ENCODE results near the gene PDE4D. TPM values are rescaled to one million over a fixed set of nuclear protein-coding genes. Genes with fewer than 3 reads are reported as not detected.

The PDE4D gene
- total RNA-seq, 1 donor from 2014 or later = 11.8 TPM

DNA sequence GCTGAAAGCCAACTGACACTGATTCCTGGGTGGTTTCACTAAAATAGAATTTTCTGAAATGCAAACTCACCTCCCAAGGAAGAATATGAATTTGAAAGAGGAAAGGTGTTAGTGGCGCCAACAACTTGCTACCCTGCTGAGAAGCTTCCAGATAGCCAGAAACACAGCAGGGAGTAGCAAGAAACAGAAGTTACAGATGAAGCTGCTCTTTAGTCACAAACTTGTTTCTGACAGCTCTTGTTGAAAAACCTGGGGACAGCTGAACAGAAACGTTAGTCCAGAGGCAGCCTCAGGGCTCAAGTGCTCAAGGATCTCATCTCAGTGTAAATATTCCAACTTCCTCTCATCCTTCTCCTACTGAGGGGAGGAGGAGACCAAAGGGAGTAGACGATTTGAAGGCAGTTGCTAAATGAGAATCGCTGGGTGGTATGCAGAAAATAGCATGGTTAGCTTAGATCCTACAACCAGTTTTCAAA lies 184.1 kb downstream of the PDE4D start:
- Mint-ChIP-seq H3K9me3 (peaks cover 7% of the 10 kb centered on the region), H3K27ac (ENCODE audit: unreplicated experiment) (no peak overlapping the region), H3K27me3 (ENCODE audit: low read depth) (no peaks in the 10 kb centered on the region), H3K4me3 (no peak overlapping the region), H3K4me1 (peaks cover 19% of the 10 kb centered on the region), H3K36me3 (ENCODE audit: low read depth) (peaks cover 4% of the 10 kb centered on the region)
- TF ChIP-seq, protein P1, sequence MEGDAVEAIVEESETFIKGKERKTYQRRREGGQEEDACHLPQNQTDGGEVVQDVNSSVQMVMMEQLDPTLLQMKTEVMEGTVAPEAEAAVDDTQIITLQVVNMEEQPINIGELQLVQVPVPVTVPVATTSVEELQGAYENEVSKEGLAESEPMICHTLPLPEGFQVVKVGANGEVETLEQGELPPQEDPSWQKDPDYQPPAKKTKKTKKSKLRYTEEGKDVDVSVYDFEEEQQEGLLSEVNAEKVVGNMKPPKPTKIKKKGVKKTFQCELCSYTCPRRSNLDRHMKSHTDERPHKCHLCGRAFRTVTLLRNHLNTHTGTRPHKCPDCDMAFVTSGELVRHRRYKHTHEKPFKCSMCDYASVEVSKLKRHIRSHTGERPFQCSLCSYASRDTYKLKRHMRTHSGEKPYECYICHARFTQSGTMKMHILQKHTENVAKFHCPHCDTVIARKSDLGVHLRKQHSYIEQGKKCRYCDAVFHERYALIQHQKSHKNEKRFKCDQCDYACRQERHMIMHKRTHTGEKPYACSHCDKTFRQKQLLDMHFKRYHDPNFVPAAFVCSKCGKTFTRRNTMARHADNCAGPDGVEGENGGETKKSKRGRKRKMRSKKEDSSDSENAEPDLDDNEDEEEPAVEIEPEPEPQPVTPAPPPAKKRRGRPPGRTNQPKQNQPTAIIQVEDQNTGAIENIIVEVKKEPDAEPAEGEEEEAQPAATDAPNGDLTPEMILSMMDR (conservative IDR thresholded peaks at IDR 0.05) = no peak
- no peak for DNase-seq (ENCODE audit: low read depth, low spot score)

DNA sequence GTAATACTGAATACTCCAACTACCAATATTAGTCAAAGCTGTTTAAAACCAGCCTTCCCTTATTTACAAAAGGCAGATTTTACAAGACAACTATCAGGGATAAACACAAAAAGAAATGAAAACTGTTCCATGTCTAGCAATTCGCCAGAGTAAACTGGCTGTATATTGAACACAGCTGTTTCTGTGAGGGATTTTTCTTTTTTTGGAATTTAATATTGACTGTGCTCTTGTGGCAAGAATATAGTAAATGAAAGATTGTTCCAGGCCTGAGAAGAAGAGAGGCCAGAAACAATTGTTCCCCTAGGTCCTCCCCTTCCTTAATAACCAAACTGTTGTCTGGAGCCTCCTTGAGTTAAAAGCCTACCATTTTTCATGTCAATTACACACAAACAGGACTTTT lies 188.6 kb downstream of the PDE4D start:
- TF ChIP-seq, protein P1 (conservative IDR thresholded peaks at IDR 0.05) = no peak
- Mint-ChIP-seq H3K9me3 (peaks cover 3% of the 10 kb centered on the region), H3K27me3 (ENCODE audit: low read depth) (no peaks in the 10 kb centered on the region), H3K4me3 (no peak overlapping the region), H3K27ac (ENCODE audit: unreplicated experiment) (no peak overlapping the region), H3K36me3 (ENCODE audit: low read depth) (peaks cover 2% of the 10 kb centered on the region), H3K4me1 (peaks cover 17% of the 10 kb centered on the region)
- DNase-seq (ENCODE audit: low read depth, low spot score) = no peak

DNA sequence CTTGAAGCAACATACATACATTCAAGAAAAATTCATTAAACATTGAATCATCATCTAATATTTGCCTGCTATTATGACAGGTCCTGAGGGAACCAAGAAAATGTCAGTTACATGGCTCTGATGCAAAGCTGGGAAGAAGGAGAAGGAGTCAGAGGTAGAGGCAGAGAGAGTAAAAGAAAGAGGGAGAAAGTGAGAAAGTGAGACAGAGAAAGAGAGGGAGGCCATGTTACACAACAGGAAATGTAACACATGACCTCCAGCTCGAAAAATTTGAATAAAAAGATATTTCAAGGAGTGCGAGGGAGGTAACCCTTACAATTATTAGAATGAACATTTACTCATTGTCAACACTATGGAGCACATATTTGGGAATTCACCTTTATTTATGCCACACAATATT lies 189.7 kb downstream of the PDE4D start:
- TF ChIP-seq, protein P1 (conservative IDR thresholded peaks at IDR 0.05) = no peak
- Mint-ChIP-seq H3K4me1 (peaks cover 8% of the 10 kb centered on the region), H3K36me3 (ENCODE audit: low read depth) (peaks cover 2% of the 10 kb centered on the region), H3K4me3 (no peak overlapping the region), H3K27ac (ENCODE audit: unreplicated experiment) (no peak overlapping the region), H3K9me3 (peaks cover 3% of the 10 kb centered on the region), H3K27me3 (ENCODE audit: low read depth) (no peaks in the 10 kb centered on the region)
- DNase-seq (ENCODE audit: low read depth, low spot score) = no peak

DNA sequence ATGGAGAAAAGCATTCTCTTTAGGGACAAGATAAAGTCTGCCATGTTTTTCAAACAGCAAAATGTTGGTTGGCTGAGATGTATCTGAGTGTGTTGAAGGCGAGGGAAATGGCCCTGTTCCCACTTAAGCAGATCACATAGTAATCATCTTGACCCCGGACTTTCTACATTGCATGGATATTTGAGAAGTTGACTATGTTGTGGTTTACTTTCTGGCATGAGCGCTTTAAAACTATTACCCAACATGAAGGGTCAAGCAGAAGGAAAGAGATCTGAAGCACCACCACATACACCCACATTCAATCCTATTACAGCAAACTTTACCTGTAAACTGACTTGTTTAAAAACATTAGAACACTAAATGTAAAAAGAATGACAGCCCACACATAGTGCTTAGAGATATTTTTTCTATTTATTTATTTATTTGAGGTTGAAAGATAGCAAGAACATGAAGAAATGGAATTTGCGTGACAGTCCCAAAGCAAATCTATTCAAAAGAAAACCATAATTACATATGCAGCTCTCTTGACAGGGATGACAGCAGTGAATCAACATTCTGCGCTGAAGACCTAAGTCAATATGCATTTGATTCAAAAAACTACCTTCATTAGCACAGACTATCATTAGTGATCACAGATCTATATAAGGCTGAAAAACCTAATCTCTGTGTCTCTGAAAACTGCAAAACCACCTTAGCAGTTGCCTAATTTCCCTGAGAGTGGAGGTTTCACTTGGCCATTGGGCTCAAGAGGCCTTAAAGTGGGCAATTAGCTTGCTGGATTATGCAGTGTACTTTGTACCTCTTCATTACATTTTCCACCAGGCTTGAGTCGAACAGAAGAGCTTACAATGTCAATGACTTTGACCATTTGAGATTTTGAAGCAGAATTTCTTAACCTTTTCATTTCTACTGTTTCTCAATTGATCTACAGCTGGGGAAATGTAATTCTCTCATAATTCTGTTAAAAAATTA lies 195.0 kb downstream of the PDE4D start:
- Mint-ChIP-seq H3K27me3 (ENCODE audit: low read depth) (no peaks in the 10 kb centered on the region), H3K9me3 (no peaks in the 10 kb centered on the region), H3K36me3 (ENCODE audit: low read depth) (peaks cover 2% of the 10 kb centered on the region), H3K4me3 (no peak overlapping the region), H3K27ac (ENCODE audit: unreplicated experiment) (no peak overlapping the region), H3K4me1 (no peaks in the 10 kb centered on the region)
- DNase-seq (ENCODE audit: low read depth, low spot score) = no peak
- TF ChIP-seq, protein P1 (conservative IDR thresholded peaks at IDR 0.05) = no peak

DNA sequence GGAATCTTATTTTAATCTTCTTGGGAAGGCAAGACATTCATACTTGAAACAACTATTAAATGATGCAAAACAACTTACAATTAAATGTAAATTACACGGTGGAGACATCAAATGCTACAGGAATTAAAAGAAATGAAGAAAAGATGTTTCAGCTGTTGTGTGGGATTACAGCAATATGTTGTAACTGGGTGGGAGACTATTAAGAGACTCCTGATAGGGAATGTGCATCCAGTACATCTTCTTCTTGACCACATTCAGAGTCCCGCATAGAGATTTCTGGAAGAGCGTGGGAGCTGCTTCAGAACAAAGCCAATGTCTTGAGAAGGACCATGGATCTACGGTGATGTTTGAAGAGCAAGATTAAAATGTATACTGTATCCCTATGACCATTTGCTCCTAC lies 199.1 kb downstream of the PDE4D start:
- TF ChIP-seq, protein P1 (conservative IDR thresholded peaks at IDR 0.05) = no peak
- H3K4me3 Mint-ChIP-seq = no peak overlapping the region

More for the DNA sequence above, 199.1 kb downstream of the PDE4D start:
- Mint-ChIP-seq H3K36me3 (ENCODE audit: low read depth) (no peaks in the 10 kb centered on the region), H3K27ac (ENCODE audit: unreplicated experiment) (no peak overlapping the region), H3K4me1 (no peaks in the 10 kb centered on the region), H3K9me3 (no peaks in the 10 kb centered on the region), H3K27me3 (ENCODE audit: low read depth) (no peaks in the 10 kb centered on the region)
- no peak for DNase-seq (ENCODE audit: low read depth, low spot score)
